GM21381 (cell line): Measurements from ENCODE around the gene MAN1C1.

Source experiments
- ATAC-seq: cut with Tn5 transposase; IDR thresholded peaks from one replicate; pipeline ENCODE4 v1.9.1; 2021; ENCODE audit warnings: mild to moderate bottlenecking, moderate library complexity; ENCODE audit not compliant: unreplicated experiment

MAN1C1 gene

DNA sequence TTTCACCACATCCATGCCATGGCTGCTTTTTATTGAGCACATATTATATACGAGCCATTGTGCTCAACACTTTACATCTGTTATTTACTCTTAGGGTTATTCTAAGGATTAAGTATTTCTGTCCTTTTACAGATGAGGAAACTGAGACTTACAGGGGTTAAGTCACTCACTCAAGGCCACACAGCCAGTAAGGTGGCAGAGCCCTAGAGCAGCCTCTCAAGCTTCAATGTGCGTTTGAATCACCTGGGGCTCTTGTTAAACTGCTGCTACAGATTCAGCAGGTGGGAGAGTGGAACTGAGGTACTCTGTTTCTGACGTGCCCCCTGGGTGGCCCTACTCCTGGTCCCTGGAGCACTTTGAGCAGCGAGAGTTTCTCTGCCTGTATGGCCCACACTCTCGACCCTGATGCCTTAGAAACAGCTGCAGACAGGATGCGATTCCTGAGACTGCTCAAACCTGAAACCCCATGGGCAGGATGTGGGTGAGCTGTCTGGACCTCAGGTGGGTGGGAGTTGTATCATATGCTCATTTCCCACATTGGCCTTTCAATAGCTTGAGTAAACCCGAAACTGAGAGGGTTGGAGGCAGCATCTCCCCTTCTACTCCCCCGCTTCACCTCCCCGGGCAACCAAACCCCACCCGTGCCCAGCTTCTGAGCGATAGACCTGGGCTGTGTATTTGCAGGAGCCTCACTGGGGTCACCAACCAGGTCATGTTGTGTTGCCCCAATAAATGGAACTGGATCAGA lies 59.3 kb downstream of the MAN1C1 start:
- ATAC-seq, result peak; percentile 97

DNA sequence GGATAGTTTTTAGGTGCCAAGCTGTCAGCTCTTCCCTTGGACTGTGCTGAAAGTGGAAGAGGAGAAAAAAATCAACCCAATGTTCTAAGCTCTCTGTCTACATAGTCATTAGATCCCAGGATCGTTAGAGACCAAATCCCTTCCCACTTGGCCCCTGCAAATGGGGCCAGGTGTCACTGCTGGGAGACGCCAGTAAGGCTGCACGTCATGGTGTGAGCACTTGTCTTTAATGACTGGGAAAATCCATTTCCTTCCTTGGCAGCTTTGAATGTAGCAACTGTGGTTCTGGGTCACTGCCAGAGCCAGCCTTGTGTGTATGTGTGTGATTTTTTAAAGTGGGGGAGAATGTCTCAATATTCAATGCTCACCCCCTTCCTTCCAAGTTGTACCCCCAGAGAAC lies 59.9 kb downstream of the MAN1C1 start:
- peak; percentile 6 for ATAC-seq

DNA sequence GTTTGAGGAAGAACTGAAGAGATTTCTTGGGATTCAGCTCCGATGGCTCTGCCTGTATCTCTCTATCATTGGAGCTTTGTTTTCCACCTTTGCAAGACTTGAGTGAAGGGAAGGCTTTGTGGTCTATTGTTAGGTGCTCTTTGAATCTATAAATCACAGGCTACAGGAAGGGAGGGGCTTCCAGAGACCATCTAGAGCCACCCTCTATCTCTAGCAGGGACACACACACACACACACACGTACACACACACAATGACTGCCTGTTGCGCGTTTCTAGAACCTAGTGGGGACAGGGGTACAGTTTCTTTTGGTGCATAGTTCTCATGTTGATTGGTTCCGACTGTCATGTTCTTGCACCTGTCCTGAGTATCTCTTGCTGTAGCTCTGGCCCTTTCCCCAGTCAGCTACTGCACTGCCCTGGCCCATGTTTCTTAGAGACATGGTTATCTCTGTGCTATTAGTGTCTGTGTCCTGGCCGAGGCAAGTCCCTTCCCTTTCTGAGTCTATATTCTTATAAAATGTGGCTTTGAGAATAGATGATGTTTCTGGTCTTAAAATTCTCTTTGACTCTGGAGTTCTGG lies 60.7 kb downstream of the MAN1C1 start:
- ATAC-seq, result no peak

DNA sequence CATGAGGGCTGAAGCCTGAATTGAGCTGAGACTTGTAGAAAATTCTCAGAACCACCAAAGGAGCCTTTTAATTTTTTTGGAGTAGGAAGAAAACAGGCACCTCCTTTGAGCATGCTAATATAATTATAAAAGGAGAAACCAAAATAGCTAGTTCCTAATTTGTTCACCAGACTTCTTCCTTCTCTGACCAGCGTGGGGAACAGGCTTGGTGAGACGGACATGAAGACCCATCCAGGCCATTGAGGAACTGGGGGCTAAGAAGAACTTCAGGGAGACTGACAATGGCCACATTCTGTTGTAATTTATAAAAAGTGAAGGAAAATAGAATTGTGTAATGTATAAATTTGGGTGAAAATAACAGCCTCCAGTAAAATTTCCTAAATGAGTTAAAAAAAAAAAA lies 62.6 kb downstream of the MAN1C1 start:
- no peak for ATAC-seq

DNA sequence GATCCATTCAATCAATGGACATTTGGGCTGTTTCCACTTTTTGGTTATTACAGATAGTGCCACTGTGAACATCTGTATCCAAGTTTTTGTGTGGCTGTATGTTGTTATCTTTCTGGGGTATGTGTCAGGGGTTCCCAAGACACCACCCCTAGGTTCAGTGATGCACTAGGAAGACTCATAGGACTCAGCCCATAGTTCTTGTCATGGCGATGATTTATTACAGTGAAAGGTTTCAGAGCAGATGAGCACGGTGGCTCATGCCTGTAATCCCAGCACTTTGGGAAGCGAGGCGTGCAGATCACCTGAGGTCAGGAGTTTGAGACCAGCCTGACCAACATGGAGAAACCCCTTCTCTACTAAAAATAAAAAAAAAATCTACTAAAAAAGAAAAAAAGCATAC lies 64.1 kb downstream of the MAN1C1 start:
- no peak for ATAC-seq

DNA sequence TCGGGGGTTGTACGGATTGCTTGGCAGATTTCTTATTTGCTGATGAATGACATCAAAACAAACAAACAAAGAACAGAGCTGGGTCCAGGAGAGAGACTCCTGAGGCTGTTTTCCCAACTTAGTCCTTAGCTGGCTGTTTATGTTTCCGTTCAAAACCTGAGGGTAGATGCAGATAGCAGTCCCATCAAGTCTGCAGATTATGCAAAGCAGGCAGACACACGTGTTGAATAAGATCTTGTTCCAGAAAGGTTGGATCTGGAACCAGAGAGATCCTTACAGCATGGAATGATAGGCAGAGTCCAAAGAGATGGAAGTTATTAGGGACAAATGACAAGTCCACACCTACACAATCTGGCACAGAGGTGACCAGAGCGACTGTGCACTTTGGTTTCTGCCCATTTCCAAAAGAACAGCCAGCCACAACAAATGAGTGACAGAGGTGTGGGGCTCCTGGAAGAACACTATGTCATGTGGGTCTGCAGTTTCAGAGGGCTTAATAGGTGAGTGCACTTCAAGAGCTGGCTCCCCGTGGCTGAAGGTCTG lies 65.5 kb downstream of the MAN1C1 start:
- no peak for ATAC-seq

DNA sequence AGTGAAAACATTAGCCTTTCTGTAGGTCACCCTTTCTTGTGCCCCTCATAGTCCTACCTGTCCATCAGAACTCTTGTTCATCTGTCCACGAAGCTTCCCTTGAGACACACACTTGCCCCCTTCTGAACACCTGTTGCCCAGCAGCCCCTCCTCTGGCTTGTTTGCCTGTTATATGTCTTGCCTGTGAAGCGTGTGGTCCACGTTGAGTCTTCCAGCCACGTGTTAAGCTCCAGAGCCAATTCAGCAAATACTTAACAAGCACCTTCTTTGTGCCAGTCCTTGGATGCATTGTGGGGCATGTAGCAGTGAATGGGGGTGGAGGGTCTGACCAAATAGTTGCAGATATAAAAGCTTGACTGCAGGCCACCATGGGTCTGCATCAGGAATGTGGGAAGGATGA lies 66.6 kb downstream of the MAN1C1 start:
- ATAC-seq, result no peak

DNA sequence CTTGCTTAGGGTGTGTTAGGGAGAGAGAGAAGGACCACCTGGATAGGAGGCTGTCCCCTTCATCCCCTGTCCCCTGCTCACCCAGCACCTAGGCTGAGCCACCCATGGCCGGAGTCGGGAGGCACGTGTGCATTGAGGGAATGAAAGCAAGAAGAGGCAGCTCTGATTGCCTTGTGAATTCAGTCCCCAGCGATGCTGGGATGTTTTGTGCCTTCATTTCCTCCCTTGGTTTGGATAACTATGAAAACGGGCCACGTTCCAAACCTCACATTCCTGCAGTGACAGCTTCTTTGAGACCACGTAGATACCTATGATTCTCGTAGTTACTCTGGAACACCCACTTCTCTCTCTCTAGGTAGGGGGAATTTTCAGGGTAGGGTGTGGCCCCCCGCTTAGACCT lies 67.1 kb downstream of the MAN1C1 start:
- ATAC-seq, result no peak

DNA sequence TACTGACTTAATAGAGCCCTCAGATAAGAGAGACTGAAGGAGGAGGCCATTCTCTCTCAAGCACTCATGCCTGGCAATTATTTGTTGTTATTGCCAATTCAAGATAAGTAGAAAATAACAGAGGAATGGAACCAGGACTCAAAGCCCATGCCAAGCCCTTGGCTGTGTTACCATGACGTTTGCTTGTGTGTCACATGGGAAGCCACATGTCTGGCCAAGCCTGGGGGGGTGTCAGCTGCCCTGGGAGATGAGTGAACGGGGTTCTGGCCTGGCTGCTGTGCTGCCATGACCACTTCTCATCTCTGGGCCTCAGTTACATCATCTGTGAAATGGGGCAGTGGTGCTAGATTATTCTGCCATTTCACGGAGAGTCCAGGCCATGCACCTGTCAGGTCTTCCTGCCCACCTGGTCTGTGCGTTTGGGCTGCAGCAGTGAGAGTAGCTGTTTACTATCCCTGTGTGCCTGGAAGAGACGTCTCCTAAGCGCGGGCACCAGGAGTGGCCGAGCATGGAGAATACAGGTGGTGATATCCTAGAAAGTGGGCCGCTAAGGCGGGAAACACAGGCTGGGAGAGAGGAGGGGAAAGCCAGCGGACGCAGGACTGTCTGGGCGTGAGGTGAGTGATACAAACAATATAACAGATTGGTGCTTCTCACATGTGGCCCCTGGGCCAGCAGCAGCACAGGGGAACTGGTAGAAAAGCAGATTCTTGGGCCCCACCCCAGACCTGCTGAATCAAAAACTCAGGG lies 67.8 kb downstream of the MAN1C1 start:
- ATAC-seq, result no peak

DNA sequence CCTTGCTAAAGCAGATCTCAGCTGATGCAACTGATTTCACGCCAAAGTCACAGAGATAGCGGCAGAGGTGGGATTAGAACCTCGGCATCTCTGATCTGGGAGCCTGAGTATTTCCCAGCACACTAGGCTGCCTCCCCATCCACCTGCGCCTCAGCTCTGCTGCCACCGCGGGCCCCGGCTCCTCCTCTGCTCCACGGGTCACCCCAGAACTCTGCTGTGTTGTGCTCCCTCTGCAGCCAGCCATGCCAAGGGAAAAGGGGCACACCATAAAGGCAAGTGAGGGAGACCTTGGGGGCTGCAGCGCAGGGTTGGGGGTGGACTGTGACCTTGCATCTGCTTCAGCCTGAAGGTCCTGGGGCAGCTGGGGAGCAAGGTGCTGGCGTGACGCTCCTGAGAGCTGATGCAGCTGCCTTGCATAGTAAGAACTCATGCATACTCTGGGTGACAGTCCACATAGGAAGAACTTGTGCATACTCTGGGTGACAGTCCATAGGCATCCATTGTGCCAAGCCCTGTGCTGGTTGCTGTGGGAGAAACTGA lies 68.7 kb downstream of the MAN1C1 start:
- ATAC-seq, result no peak

DNA sequence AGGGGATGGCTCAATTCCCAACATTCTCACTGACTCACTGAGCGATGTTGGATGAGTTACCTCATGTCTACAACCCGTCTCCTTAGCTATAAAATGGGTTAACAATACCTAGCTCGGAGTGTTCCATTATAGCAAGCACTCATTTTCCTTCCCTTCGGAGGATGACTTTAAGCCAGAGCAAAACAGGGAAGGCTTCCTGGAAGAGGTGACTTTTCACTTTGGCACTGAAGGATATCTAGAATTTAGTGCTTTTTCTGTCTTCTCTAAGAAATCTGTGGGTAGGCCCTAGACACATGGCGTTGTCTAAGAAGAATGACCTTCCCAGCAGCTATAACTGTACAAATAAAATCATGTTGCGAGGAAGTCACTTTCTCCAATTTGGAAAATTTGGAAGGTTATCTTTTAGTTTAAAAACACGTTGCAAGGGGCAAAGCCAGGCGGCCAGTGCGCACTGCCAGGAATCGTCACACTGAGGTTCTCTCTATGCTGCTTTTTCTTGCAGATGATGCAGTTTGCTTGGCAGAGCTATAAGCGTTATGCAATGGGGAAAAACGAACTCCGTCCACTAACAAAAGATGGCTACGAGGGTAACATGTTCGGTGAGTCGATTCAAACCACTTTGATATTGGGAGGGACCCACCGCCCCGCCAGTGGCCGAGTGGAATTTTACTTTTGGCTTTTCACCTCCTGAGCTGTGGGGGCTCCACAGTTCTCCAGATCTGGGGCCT lies 69.5 kb downstream of the MAN1C1 start:
- no peak for ATAC-seq

DNA sequence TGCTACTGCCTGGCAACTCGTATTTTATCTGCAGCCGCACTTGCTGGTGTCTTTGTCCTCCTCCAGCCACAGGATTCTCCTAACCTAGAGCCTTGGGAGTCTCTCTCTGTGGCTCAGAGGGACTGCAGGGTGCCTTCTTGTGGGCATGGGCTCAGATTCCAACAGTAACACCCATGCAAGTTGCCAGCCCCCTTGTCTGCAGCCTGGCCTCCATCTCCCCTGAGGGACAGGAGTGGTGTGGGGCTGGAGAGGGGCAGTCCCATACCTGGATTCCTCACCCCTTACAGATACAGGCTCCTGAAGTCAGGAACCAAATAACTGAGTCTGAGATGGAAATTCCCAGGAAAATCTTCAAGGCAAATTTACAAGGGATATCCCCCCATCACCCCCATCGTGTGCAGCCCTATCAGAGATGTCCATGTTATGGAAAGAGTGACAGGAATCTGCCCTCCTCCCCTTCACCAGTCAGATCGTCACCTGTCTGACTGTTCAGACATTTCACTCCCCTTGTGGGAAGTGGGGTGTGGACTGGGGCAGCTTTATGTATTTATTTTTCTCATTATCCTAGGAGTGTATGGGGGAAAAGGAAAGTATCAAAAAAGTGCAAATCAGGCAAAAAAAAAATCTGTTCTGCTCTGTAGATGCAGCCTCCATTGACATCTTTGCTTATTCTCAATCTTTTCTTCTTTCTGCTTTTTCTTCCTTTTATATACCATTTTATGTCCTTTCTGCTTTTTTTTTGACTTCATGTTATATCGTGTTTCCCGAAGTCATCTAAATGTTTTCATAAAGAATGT lies 70.8 kb downstream of the MAN1C1 start:
- no peak for ATAC-seq

DNA sequence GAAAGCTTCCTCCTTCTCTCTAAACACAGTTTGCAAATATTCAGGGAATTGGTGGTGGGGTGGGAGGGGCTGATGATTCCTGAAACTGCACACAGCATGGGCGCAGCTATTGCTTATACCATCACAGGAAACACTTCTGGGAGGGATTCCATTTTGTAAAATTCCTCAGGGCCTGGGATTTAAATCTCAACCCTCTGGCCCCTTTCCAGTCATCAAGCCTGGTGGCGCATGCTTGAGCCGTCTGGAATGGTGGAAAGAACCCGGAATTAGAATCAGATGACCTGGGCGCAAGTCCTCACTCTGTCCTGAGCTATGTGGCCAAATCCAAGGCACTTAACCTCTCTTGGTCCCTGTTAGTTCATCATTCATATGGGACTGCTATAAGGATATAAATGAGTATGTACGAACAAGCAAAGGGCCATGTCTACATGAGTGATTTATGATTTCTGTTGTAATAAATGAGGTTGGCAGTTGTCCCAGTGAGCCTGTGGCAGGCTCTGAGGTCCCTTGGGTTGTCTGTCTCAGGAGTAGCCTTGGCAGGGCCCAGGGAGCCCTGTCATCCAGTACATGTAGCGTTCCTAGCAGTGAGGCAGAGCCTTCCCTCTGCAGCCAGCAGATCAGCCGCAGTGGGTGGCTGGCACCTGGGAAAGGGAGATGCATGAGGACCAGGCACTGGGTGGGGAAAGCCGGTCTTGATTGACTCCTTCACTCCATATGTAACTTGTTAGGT lies 72.0 kb downstream of the MAN1C1 start:
- no peak for ATAC-seq

DNA sequence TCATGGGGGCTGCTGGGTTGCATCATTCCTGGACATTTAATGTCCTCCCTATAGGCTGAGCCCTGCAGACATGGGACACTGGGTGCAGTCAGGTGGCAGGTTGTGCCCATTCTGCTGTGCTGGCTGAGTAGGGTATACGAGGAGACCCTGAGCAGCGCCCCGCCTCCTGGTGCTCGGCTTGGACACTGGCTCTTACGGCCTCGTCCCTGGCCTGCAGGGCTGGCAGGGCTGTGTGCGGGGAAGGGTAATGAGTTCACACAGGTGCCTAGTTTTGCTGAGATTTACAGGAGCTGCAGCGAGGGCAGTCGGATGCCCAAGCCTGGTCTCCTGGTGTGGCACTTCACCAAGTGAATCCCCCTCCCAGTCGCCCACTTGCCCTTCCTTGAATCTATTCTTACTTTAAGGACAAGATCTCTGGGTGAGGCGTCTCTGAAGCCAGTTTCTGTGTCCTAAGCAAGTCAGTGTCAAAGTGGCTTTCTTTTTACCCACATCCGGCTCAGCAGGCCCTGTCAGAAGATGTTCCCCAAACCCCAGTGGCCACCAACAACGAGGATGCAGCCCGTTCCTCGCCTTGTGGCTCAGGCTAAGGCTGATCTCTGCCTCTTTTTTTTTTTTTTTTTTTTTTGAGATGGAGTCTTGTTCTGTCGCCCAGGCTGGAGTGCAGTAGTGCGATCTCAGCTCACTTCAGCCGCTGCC lies 73.2 kb downstream of the MAN1C1 start:
- no peak for ATAC-seq

DNA sequence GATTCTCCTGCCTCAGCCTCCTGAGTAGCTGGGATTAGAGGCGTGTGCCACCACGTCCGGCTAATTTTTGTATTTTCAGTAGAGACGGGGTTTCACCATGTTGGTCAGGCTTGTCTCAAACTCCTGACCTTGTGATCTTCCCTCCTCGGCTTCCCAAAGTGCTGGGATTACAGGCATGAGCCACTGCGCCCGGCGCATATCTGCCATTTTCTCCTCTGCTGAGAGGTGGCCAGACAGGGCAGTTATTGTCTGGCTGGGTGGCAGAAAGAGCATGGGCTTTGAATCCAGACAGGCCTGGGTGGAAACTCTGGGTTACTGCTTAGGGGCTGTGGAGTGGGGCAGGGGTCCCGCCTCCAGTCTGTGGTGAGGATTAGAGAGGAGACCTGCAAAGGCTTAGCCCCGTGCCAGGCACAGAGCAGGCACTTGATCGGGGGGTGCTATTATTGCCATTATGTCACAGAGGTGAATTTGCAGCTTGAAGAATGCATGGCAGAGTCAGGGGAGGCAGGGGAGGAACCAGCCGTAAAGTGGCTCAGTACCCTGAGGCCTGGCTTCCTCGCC lies 73.9 kb downstream of the MAN1C1 start:
- ATAC-seq, result no peak

DNA sequence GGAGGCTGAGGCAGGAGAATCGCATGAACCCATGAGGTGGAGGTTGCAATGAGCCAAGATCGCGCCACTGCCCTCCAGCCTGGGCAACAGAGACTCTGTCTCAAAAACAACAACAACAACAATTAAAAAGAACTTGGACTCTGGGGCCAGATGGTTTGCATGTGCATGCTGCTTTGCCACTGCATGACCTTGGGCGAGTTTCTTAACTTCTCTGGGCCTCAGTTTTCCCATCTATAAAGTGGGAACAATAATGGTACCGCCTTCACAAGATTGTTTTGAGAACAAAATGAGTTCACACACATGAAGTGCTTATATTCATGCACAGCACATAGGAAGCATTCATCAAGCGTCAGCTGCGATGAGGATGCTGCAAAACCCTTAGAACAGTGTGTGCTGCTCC lies 74.6 kb downstream of the MAN1C1 start:
- no peak for ATAC-seq

DNA sequence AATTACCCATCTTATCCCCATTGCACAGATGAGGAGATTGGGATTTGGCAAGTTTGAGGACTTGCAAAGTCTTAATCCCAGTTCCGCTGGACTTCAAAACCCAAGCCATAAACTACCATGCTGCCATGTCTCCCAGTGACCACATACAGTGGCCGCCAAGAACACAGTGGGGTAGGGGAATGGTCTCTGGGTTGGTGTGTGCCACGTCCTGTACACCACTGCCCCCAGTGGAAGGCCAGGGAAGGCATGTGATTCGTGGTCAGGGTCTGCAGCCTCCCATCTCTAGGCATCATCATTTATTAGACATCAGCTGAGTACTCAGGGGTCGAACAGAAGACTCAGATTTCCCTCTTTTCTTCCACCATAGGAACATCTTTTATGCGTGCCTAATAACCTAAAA lies 76.0 kb downstream of the MAN1C1 start:
- no peak for ATAC-seq

DNA sequence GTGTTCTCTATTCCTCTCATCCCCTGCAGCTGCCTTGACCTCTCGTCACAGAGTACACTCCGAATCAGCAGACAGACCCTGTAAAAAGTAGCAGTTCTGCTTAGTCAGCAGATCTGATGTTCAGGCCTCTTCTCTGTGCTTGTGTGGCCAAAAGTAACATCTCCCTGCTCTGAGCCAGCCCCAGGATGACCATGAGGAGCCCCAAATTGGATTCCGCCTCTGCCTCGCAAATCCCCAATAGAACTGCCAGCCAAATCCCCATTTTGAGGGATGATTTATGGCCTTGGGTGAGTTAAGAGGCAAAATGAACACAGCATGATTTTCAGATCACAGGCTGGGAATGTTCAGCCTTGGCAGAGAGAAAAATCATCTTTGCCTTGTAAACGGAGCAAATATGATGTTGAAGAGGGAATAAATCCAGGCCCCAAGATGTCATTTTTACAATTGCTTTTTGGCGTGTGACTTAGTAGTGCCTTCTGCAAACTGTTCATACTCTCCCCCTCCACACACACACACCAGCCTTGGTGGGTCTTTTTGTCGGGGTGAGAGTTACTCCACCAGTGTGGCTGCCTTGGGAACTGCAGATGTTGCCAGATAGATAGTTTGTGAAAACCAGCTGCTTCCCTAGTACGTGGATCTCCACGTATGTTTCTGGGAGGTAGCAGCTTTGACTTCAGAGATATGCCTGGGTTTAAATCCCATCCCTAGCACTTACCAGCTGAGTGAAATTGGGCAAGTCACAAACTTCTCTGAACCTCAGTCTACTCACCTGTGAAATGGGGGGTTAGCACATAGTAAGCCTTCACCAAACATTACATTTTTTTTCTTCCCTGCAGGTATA lies 77.8 kb downstream of the MAN1C1 start:
- no peak for ATAC-seq
